ENCODE measurements around the gene LCN2. TPM values are rescaled to one million over a fixed set of nuclear protein-coding genes. Genes with fewer than 3 reads are reported as not detected.
"Not testable (repeated sequence)": the region's sequence is repeated elsewhere in the genome, so short reads cannot be mapped to it uniquely, and the experiment has no call there.

Gene LCN2
- total RNA-seq, 1 donor from 2014 or later, result not detected

DNA sequence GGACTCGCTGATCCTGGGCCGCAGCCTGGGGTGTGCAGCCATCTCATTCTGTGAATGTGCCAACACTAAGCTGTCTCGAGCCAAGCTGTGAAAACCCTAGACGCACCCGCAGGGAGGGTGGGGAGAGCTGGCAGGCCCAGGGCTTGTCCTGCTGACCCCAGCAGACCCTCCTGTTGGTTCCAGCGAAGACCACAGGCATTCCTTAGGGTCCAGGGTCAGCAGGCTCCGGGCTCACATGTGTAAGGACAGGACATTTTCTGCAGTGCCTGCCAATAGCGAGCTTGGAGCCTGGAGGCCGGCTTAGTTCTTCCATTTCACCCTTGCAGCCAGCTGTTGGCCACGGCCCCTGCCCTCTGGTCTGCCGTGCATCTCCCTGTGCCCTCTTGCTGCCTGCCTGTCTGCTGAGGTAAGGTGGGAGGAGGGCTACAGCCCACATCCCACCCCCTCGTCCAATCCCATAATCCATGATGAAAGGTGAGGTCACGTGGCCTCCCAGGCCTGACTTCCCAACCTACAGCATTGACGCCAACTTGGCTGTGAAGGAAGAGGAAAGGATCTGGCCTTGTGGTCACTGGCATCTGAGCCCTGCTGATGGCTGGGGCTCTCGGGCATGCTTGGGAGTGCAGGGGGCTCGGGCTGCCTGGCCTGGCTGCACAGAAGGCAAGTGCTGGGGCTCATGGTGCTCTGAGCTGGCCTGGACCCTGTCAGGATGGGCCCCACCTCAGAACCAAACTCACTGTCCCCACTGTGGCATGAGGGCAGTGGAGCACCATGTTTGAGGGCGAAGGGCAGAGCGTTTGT, 41.6 kb upstream of the LCN2 start:
- Histone ChIP-seq H2AFZ (replicated peaks) (no peak overlapping the region), H3K4me1 (no peaks in the 10 kb centered on the region), H3K36me3 (no peaks in the 10 kb centered on the region), H3K9ac (no peak overlapping the region), H3K27ac (no peak overlapping the region), H3K79me2 (ENCODE audit: low read depth) (no peaks in the 10 kb centered on the region), H3K9me3 (ENCODE audit: low read depth) (no peaks in the 10 kb centered on the region), H4K20me1 (ENCODE audit: low read depth) (no peaks in the 10 kb centered on the region), H3K4me3 (no peak overlapping the region), H3K27me3 (no peaks in the 10 kb centered on the region), H3F3A (ENCODE audit: low read depth) (no peaks in the 10 kb centered on the region), H3K4me2 (no peak overlapping the region)
- peaks cover 6% of the 10 kb centered on the region for H3K4me1 Mint-ChIP-seq
- H3K27me3 Mint-ChIP-seq (ENCODE audit: insufficient read depth, low read depth), result peaks cover 3% of the 10 kb centered on the region
- H3K27ac Mint-ChIP-seq, result peak overlapping the region; percentile 66
- DNase-seq (ENCODE audit: low spot score), result no peak
- H3K4me3 Mint-ChIP-seq, result peak overlapping the region; percentile 35
- H3K9me3 Mint-ChIP-seq, result no peaks in the 10 kb centered on the region
- H3K36me3 Mint-ChIP-seq, result peaks cover 9% of the 10 kb centered on the region
- TF ChIP-seq EZH2phosphoT487 (IDR thresholded peaks at IDR 0.05) (no peak), EZH2 (IDR thresholded peaks at IDR 0.05) (no peak)
- TF ChIP-seq, protein P1, sequence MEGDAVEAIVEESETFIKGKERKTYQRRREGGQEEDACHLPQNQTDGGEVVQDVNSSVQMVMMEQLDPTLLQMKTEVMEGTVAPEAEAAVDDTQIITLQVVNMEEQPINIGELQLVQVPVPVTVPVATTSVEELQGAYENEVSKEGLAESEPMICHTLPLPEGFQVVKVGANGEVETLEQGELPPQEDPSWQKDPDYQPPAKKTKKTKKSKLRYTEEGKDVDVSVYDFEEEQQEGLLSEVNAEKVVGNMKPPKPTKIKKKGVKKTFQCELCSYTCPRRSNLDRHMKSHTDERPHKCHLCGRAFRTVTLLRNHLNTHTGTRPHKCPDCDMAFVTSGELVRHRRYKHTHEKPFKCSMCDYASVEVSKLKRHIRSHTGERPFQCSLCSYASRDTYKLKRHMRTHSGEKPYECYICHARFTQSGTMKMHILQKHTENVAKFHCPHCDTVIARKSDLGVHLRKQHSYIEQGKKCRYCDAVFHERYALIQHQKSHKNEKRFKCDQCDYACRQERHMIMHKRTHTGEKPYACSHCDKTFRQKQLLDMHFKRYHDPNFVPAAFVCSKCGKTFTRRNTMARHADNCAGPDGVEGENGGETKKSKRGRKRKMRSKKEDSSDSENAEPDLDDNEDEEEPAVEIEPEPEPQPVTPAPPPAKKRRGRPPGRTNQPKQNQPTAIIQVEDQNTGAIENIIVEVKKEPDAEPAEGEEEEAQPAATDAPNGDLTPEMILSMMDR (IDR thresholded peaks at IDR 0.05), result no peak

DNA sequence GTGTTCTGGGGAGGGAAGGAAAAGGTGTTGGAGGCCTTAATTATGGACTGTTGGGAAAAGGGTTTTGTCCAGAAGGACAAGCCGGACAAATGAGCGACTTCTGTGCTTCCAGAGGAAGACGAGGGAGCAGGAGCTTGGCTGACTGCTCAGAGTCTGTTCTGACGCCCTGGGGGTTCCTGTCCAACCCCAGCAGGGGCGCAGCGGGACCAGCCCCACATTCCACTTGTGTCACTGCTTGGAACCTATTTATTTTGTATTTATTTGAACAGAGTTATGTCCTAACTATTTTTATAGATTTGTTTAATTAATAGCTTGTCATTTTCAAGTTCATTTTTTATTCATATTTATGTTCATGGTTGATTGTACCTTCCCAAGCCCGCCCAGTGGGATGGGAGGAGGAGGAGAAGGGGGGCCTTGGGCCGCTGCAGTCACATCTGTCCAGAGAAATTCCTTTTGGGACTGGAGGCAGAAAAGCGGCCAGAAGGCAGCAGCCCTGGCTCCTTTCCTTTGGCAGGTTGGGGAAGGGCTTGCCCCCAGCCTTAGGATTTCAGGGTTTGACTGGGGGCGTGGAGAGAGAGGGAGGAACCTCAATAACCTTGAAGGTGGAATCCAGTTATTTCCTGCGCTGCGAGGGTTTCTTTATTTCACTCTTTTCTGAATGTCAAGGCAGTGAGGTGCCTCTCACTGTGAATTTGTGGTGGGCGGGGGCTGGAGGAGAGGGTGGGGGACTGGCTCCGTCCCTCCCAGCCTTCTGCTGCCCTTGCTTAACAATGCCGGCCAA, 40.8 kb upstream of the LCN2 start:
- no peaks in the 10 kb centered on the region for H3K9me3 ChIP-seq (ENCODE audit: low read depth)
- Mint-ChIP-seq H3K9me3 (no peaks in the 10 kb centered on the region), H3K4me3 (peak overlapping the region; percentile 35), H3K4me1 (peaks cover 8% of the 10 kb centered on the region), H3K36me3 (peaks cover 11% of the 10 kb centered on the region), H3K27me3 (ENCODE audit: insufficient read depth, low read depth) (peaks cover 3% of the 10 kb centered on the region), H3K27ac (peak overlapping the region; percentile 66)
- H2AFZ ChIP-seq (replicated peaks), result no peak overlapping the region
- H3K27me3 ChIP-seq, result no peaks in the 10 kb centered on the region
- H3K4me3 ChIP-seq, result no peak overlapping the region
- no peaks in the 10 kb centered on the region for H3K36me3 ChIP-seq
- H4K20me1 ChIP-seq (ENCODE audit: low read depth), result no peaks in the 10 kb centered on the region
- no peak overlapping the region for H3K4me2 ChIP-seq
- TF ChIP-seq EZH2phosphoT487 (IDR thresholded peaks at IDR 0.05) (no peak), EZH2 (IDR thresholded peaks at IDR 0.05) (no peak)
- TF ChIP-seq, protein P1 (IDR thresholded peaks at IDR 0.05), result no peak
- no peak for DNase-seq (ENCODE audit: low spot score)
- H3K27ac ChIP-seq, result no peak overlapping the region
- H3K9ac ChIP-seq, result no peak overlapping the region
- H3K4me1 ChIP-seq, result no peaks in the 10 kb centered on the region
- no peaks in the 10 kb centered on the region for H3K79me2 ChIP-seq (ENCODE audit: low read depth)
- no peaks in the 10 kb centered on the region for H3F3A ChIP-seq (ENCODE audit: low read depth)

DNA sequence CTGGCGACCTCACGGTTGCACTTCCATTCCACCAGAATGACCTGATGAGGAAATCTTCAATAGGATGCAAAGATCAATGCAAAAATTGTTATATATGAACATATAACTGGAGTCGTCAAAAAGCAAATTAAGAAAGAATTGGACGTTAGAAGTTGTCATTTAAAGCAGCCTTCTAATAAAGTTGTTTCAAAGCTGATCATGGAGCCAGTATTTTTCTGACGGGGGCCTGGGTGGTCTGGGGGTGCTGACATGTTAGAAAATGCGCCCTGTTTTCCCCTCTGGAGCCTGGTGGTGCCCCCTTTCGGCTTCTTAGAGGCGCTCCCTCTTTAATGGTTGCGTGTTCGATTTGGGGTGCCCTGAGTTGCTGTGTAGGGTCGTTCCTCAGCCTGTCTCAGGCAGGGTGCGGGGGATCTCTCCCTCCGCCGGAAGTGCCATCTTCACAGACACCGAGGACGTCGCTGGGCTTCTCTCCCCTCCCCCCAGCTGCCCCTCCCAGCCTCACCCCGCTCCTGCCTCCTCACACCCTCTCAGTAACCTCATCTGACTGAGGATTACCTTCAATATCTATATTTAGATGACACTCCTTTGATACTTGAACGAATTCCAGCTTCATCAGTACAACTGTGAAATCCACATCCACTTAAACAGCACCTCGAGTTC, 40.1 kb upstream of the LCN2 start:
- no peaks in the 10 kb centered on the region for H3K4me1 ChIP-seq
- H2AFZ ChIP-seq (replicated peaks), result no peak overlapping the region
- no peak for DNase-seq (ENCODE audit: low spot score)
- no peak overlapping the region for H3K9ac ChIP-seq
- H3K36me3 Mint-ChIP-seq, result peaks cover 14% of the 10 kb centered on the region
- H3K4me3 ChIP-seq, result no peak overlapping the region
- no peaks in the 10 kb centered on the region for H4K20me1 ChIP-seq (ENCODE audit: low read depth)
- no peak overlapping the region for H3K27ac Mint-ChIP-seq
- H3K36me3 ChIP-seq, result no peaks in the 10 kb centered on the region
- H3K9me3 ChIP-seq (ENCODE audit: low read depth), result no peaks in the 10 kb centered on the region
- no peaks in the 10 kb centered on the region for H3F3A ChIP-seq (ENCODE audit: low read depth)
- H3K4me2 ChIP-seq, result no peak overlapping the region
- H3K79me2 ChIP-seq (ENCODE audit: low read depth), result no peaks in the 10 kb centered on the region
- H3K4me1 Mint-ChIP-seq, result peaks cover 9% of the 10 kb centered on the region
- H3K4me3 Mint-ChIP-seq, result no peak overlapping the region
- H3K9me3 Mint-ChIP-seq, result no peaks in the 10 kb centered on the region
- no peaks in the 10 kb centered on the region for H3K27me3 ChIP-seq
- no peak overlapping the region for H3K27ac ChIP-seq
- no peak for TF ChIP-seq EZH2phosphoT487 (IDR thresholded peaks at IDR 0.05)
- TF ChIP-seq, protein P1 (IDR thresholded peaks at IDR 0.05), result no peak
- no peak for TF ChIP-seq EZH2 (IDR thresholded peaks at IDR 0.05)
- H3K27me3 Mint-ChIP-seq (ENCODE audit: insufficient read depth, low read depth), result peaks cover 3% of the 10 kb centered on the region

DNA sequence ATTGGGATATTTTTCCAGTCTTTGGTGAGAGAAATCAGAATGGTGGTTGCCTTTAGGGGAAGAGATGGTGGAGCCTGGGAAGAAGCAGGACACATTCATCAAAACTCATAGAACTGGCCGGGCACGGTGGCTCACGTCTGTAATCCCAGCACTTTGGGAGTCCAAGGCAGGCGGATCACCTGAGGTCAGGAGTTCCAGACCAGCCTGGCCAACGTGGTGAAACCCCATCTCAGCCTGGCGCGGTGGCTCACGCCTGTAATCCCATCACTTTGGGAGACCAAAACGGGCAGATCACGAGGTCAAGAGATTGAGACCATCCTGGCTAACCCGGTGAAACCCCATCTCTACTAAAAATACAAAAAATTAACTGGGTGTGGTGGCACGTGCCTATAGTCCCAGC, 37.5 kb upstream of the LCN2 start:
- not testable (repeated sequence) for H3K27ac ChIP-seq; H3K4me1 Mint-ChIP-seq; H3K9me3 ChIP-seq (ENCODE audit: low read depth); H3K27ac Mint-ChIP-seq; H3K27me3 ChIP-seq; DNase-seq (ENCODE audit: low spot score); H3K4me3 ChIP-seq; H3K9ac ChIP-seq; H3K4me2 ChIP-seq; H3K4me3 Mint-ChIP-seq; H3F3A ChIP-seq (ENCODE audit: low read depth); H3K9me3 Mint-ChIP-seq; H3K79me2 ChIP-seq (ENCODE audit: low read depth); H3K4me1 ChIP-seq; H3K27me3 Mint-ChIP-seq (ENCODE audit: insufficient read depth, low read depth); H4K20me1 ChIP-seq (ENCODE audit: low read depth); H3K36me3 ChIP-seq; H2AFZ ChIP-seq (replicated peaks)
- peaks cover 12% of the 10 kb centered on the region for H3K36me3 Mint-ChIP-seq

All from neural progenitor cell (in vitro differentiated cells).